ENCODE data around the gene TMEM167B.

GRCh38 chr1:109083923-109084322 lies 6.6 kb upstream of the TMEM167B start:
- TF ChIP-seq, protein P1, sequence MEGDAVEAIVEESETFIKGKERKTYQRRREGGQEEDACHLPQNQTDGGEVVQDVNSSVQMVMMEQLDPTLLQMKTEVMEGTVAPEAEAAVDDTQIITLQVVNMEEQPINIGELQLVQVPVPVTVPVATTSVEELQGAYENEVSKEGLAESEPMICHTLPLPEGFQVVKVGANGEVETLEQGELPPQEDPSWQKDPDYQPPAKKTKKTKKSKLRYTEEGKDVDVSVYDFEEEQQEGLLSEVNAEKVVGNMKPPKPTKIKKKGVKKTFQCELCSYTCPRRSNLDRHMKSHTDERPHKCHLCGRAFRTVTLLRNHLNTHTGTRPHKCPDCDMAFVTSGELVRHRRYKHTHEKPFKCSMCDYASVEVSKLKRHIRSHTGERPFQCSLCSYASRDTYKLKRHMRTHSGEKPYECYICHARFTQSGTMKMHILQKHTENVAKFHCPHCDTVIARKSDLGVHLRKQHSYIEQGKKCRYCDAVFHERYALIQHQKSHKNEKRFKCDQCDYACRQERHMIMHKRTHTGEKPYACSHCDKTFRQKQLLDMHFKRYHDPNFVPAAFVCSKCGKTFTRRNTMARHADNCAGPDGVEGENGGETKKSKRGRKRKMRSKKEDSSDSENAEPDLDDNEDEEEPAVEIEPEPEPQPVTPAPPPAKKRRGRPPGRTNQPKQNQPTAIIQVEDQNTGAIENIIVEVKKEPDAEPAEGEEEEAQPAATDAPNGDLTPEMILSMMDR (IDR thresholded peaks at IDR 0.05; ENCODE audit: poor library complexity), result no peak
- no peak for TF ChIP-seq EZH2phosphoT487 (IDR thresholded peaks at IDR 0.05; ENCODE audit: low read depth, severe bottlenecking, unreplicated experiment)
